ENCODE results near the gene BMP6. TPM values are rescaled to one million over a fixed set of nuclear protein-coding genes. Genes with fewer than 3 reads are reported as not detected.

The BMP6 gene
- total and polyA plus RNA-seq, 5 experiments from 2014 or later = not detected

Other genes starting within 250 kb of the BMP6 start
- gene DSP, start 184.4 kb upstream of the BMP6 start, total RNA-seq = under 1 TPM; 0.47 to 0.60 TPM
- gene DSP, start 184.4 kb upstream of the BMP6 start, polyA plus RNA-seq = not detected
- gene SNRNP48, start 135.9 kb upstream of the BMP6 start, total RNA-seq = 10 to 100 TPM; 29.2 TPM
- 10 to 100 TPM in 1 of 3 donors, 1 to 10 TPM in 2; 9.1 to 13.7 (median 9.3) TPM for gene SNRNP48, start 135.9 kb upstream of the BMP6 start, polyA plus RNA-seq
- 10 to 100 TPM; 10.7 to 12.1 TPM for gene TXNDC5, start 184.7 kb downstream of the BMP6 start, total RNA-seq
- gene TXNDC5, start 184.7 kb downstream of the BMP6 start, polyA plus RNA-seq = 10 to 100 TPM; 14.5 to 25.2 (median 24.6) TPM

Measured in naive thymus-derived CD8-positive, alpha-beta T cell (primary cell).